HepG2 (cell line): ENCODE measurements around the gene SMIM41. TPM values are rescaled to one million over a fixed set of nuclear protein-coding genes. Genes with fewer than 3 reads are reported as not detected.

ENCODE experiments used
- CREB1 ChIP-seq, 2 experiments: fragments of 450-650 bp in 1 of 2; IDR thresholded peaks; 2 replicates each; pipeline ENCODE4 v1.6.1; 2016 to 2017; ENCODE audit warnings: control low read depth in 1 of 2, mild to moderate bottlenecking in 1 of 2, missing compliant biosample characterization in 1 of 2, missing genetic modification characterization in 1 of 2
- HNF4G ChIP-seq, 2 experiments: sonication (generic) in 1 of 2; formaldehyde crosslinking in 1 of 2; IDR thresholded peaks; 2 replicates each; pipeline versions ENCODE4 v1.4.0 to v1.6.1; 2011 to 2020; ENCODE audit warnings: borderline replicate concordance in 2 of 2, low read depth in 2 of 2, mild to moderate bottlenecking in 2 of 2, low read length in 1 of 2, missing genetic modification reagents in 1 of 2, moderate library complexity in 1 of 2
- MNT ChIP-seq: fragments of 450-650 bp; IDR thresholded peaks from 2 replicates; pipeline ENCODE4 v1.6.1; 2016
- PITX1 ChIP-seq: sonication (generic); formaldehyde crosslinking; IDR thresholded peaks from 2 replicates; pipeline ENCODE4 v1.5.1; 2020; ENCODE audit warnings: mild to moderate bottlenecking, missing genetic modification reagents
- RBAK ChIP-seq: sonication (generic); formaldehyde crosslinking; IDR thresholded peaks from 2 replicates; pipeline ENCODE4 v1.5.1; 2020; ENCODE audit warnings: mild to moderate bottlenecking, missing genetic modification reagents
- RERE ChIP-seq: IDR thresholded peaks from 2 replicates; pipeline ENCODE4 v1.6.1; 2016; ENCODE audit warnings: low read depth, missing genetic modification reagents, missing compliant biosample characterization
- TARDBP ChIP-seq: sonication (generic); formaldehyde crosslinking; IDR thresholded peaks from 2 replicates; pipeline ENCODE4 v1.8.0; 2022; ENCODE audit warnings: mild to moderate bottlenecking, missing genetic modification reagents
- TFAP4 ChIP-seq: sonication (generic); IDR thresholded peaks from 2 replicates; pipeline ENCODE4 v1.6.1; 2016; ENCODE audit warnings: low read depth, borderline replicate concordance
- ZNF747 ChIP-seq: sonication (generic); formaldehyde crosslinking; IDR thresholded peaks from 2 replicates; pipeline ENCODE4 v1.8.1; 2023; ENCODE audit warnings: missing genetic modification reagents, mild to moderate bottlenecking, borderline replicate concordance
- ZNF883 ChIP-seq: sonication (generic); formaldehyde crosslinking; IDR thresholded peaks from 2 replicates; pipeline ENCODE4 v1.5.1; 2020; ENCODE audit warnings: mild to moderate bottlenecking, missing genetic modification reagents; ENCODE audit errors: not compliant biosample characterization
- polyA plus RNA-seq, 8 experiments: library from polyadenylated mRNA; depleted of rRNA in 3 of 8; stranded (reverse) in 7 of 8; unstranded in 1 of 8; fragments of >200 nt; fragmentation: Illumina TruSeq in 4 of 8; extraction: Trizol in 4 of 8; gene quantifications; 2 replicates each; pipeline versions ENCODE4 v1.2.1 to v1.2.3, GENCODE V29; 2011 to 2016; ENCODE audit warnings: low read depth in 4 of 8, missing spikeins in 1 of 8, mixed read lengths in 1 of 8; ENCODE audit not compliant: insufficient read depth in 1 of 8
- total RNA-seq, 5 experiments: library from RNA; depleted of rRNA; stranded (reverse); fragments of >200 nt; fragmentation: Illumina TruSeq; extraction: Trizol; gene quantifications; 2 replicates each; pipeline ENCODE4 v1.2.3, GENCODE V29; 2016; ENCODE audit warnings: low read depth in 1 of 5
- TF ChIP-seq, protein P1 (sequence below): IDR thresholded peaks from 2 replicates; pipeline ENCODE4 v1.6.1; 2012; ENCODE audit warnings: low read length, improper control_type of control experiment
- TF ChIP-seq, protein P2 (sequence below): fragments of 450-650 bp; IDR thresholded peaks from 2 replicates; pipeline ENCODE4 v1.6.1; 2017; ENCODE audit warnings: mild to moderate bottlenecking

Gene SMIM41
- total and polyA plus RNA-seq, 2 of the 13 experiments (the other 11 are each of a cell fraction or from before 2014, with no cell fraction given): not detected

GRCh38 chr12:52119398-52120254, 40.1 kb downstream of the SMIM41 start (continued):
- TF ChIP-seq MNT (no peak), TARDBP (CRISPR knock-in tag) (no peak), TFAP4 (peak; percentile 62; the same call in 1 of the 2 replicates), CREB1 (IDR thresholded peaks at IDR 0.05) (no peak), CREB1 (CRISPR knock-in tag; IDR thresholded peaks at IDR 0.05) (no peak), HNF4G (IDR thresholded peaks at IDR 0.05; ENCODE audit: borderline replicate concordance, low read depth, low read length) (peak; percentile 76), HNF4G (CRISPR knock-in tag; IDR thresholded peaks at IDR 0.05; ENCODE audit: borderline replicate concordance, low read depth) (no peak; the same call in 1 of the 2 replicates), RERE (CRISPR knock-in tag) (0 out of 2 replicates have a peak, but pooled peaks have one; percentile 47), RBAK (CRISPR knock-in tag) (no peak), PITX1 (CRISPR knock-in tag) (peak; percentile 93), ZNF747 (CRISPR knock-in tag) (no peak), ZNF883 (CRISPR knock-in tag) (no peak)
- TF ChIP-seq, protein P1, sequence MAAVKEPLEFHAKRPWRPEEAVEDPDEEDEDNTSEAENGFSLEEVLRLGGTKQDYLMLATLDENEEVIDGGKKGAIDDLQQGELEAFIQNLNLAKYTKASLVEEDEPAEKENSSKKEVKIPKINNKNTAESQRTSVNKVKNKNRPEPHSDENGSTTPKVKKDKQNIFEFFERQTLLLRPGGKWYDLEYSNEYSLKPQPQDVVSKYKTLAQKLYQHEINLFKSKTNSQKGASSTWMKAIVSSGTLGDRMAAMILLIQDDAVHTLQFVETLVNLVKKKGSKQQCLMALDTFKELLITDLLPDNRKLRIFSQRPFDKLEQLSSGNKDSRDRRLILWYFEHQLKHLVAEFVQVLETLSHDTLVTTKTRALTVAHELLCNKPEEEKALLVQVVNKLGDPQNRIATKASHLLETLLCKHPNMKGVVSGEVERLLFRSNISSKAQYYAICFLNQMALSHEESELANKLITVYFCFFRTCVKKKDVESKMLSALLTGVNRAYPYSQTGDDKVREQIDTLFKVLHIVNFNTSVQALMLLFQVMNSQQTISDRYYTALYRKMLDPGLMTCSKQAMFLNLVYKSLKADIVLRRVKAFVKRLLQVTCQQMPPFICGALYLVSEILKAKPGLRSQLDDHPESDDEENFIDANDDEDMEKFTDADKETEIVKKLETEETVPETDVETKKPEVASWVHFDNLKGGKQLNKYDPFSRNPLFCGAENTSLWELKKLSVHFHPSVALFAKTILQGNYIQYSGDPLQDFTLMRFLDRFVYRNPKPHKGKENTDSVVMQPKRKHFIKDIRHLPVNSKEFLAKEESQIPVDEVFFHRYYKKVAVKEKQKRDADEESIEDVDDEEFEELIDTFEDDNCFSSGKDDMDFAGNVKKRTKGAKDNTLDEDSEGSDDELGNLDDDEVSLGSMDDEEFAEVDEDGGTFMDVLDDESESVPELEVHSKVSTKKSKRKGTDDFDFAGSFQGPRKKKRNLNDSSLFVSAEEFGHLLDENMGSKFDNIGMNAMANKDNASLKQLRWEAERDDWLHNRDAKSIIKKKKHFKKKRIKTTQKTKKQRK: no peak
- TF ChIP-seq, protein P2, sequence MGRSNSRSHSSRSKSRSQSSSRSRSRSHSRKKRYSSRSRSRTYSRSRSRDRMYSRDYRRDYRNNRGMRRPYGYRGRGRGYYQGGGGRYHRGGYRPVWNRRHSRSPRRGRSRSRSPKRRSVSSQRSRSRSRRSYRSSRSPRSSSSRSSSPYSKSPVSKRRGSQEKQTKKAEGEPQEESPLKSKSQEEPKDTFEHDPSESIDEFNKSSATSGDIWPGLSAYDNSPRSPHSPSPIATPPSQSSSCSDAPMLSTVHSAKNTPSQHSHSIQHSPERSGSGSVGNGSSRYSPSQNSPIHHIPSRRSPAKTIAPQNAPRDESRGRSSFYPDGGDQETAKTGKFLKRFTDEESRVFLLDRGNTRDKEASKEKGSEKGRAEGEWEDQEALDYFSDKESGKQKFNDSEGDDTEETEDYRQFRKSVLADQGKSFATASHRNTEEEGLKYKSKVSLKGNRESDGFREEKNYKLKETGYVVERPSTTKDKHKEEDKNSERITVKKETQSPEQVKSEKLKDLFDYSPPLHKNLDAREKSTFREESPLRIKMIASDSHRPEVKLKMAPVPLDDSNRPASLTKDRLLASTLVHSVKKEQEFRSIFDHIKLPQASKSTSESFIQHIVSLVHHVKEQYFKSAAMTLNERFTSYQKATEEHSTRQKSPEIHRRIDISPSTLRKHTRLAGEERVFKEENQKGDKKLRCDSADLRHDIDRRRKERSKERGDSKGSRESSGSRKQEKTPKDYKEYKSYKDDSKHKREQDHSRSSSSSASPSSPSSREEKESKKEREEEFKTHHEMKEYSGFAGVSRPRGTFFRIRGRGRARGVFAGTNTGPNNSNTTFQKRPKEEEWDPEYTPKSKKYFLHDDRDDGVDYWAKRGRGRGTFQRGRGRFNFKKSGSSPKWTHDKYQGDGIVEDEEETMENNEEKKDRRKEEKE: no peak
